ENCODE data around the gene ALDH16A1.

- TF ChIP-seq REST (IDR thresholded peaks at IDR 0.05; ENCODE audit: low read depth, low read length) (no peak), SRF (IDR thresholded peaks at IDR 0.05; ENCODE audit: low read depth in 2 of 2, low read length in 2 of 2) (no peak)
- TF ChIP-seq, protein P1, sequence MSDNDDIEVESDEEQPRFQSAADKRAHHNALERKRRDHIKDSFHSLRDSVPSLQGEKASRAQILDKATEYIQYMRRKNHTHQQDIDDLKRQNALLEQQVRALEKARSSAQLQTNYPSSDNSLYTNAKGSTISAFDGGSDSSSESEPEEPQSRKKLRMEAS (IDR thresholded peaks at IDR 0.05; ENCODE audit: low read depth, low read length): no peak
Observed at GRCh38 chr19:49427339-49427738, 25.7 kb upstream of the ALDH16A1 start.

Measured in GM12878 (cell line).